Occipital lobe (tissue), 2 donors: ENCODE measurements around the gene BDH1. TPM values are rescaled to one million over a fixed set of nuclear protein-coding genes. Genes with fewer than 3 reads are reported as not detected.
"Not testable (repeated sequence)": the region's sequence is repeated elsewhere in the genome, so short reads cannot be mapped to it uniquely, and the experiment has no call there.

Experiments used
- DNase-seq: peaks from one replicate; lab custom pipeline; 2025; lab: John Stamatoyannopoulos, UW
- total RNA-seq: library from RNA; depleted of rRNA; stranded (reverse); fragments of >200 nt; gene quantifications from one replicate; pipeline ENCODE4 v1.2.3, GENCODE V29; 2014

BDH1 gene
- total RNA-seq, 1 donor from 2014 or later: 10.8 TPM

GRCh38 chr3:197521277-197522182 is 34.2 kb downstream of the BDH1 start:
- no peak for DNase-seq

- peak; percentile 52 for DNase-seq
These were observed 35.2 kb downstream of the BDH1 start for GRCh38 chr3:197520311-197521276.

GRCh38 chr3:197519801-197520211 is 36.0 kb downstream of the BDH1 start:
- DNase-seq: no peak

DNA sequence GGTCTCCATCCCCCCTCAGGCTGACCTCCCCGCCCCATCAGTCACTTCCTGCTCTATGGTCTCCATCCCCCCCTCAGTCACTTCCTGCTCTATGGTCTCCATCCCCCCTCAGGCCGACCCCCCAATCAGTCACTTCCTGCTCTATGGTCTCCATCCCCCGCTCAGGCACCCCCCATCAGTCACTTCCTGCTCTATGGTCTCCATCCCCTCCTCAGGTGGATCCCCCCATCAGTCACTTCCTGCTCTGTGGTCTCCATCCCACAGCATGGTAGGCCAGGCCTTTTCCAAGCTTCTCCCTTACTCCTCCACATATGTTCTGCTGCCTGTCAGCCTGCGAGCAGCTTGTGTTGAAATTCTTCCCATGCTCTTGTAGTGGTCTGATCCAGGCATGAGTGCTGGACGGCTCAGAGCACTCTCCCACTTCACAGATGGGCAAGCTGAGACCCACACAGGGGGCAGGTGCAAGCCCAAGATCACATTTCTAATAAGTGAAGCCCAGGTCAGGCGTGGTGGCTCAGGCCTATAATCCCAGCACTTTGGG is 36.8 kb downstream of the BDH1 start:
- DNase-seq: no peak

DNA sequence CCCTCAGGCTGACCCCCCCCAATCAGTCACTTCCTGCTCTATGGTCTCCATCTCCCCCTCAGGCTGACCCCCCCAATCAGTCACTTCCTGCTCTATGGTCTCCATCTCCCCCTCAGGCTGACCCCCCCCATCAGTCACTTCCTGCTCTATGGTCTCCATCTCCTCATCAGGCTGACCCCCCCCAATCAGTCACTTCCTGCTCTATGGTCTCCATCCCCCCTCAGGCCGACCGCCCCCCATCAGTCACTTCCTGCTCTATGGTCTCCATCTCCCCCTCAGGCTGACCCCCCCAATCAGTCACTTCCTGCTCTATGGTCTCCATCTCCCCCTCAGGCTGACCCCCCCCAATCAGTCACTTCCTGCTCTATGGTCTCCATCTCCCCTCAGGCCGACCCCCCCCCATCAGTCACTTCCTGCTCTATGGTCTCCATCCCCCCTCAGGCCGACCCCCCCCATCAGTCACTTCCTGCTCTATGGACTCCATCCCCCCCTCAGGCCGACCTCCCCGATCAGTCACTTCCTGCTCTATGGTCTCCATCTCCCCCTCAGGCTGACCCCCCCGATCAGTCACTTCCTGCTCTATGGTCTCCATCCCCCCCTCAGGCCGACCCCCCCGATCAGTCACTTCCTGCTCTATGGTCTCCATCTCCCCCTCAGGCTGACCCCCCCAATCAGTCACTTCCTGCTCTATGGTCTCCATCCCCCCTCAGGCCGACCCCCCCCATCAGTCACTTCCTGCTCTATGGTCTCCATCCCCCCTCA is 37.7 kb downstream of the BDH1 start:
- not testable (repeated sequence) for DNase-seq

DNA sequence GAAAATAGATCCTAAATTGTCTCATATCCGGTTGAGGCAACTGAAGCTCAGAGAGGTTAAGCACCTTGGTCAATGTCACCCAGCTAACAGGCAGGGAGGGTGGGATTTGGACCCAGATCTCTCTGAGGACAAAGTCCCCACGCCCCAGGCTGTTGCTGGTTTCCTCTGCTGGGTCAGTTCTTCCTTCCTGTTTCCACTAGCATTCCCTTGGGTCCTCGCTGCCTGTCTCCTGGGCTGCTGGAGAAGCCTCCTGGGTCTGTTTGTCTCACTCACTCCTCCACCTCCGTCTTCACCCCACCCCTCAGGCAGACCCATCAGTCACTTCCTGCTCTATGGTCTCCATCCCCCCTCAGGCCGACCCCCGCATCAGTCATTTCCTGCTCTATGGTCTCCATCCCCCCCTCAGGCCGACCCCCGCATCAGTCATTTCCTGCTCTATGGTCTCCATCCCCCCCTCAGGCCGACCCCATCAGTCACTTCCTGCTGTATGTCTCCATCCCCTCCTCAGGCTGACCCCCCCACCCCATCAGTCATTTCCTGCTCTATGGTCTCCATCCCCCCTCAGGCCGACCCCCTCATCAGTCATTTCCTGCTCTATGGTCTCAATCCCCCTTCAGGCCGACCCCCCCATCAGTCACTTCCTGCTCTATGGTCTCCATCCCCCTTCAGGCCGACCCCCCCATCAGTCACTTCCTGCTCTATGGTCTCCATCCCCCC is 38.7 kb downstream of the BDH1 start:
- DNase-seq: not testable (repeated sequence)

- DNase-seq: no peak
These were observed 39.3 kb downstream of the BDH1 start for GRCh38 chr3:197516517-197516889.

- DNase-seq: no peak
These were observed 40.9 kb downstream of the BDH1 start for GRCh38 chr3:197514786-197515355.

GRCh38 chr3:197513953-197514785 is 41.6 kb downstream of the BDH1 start:
- DNase-seq: no peak

DNA sequence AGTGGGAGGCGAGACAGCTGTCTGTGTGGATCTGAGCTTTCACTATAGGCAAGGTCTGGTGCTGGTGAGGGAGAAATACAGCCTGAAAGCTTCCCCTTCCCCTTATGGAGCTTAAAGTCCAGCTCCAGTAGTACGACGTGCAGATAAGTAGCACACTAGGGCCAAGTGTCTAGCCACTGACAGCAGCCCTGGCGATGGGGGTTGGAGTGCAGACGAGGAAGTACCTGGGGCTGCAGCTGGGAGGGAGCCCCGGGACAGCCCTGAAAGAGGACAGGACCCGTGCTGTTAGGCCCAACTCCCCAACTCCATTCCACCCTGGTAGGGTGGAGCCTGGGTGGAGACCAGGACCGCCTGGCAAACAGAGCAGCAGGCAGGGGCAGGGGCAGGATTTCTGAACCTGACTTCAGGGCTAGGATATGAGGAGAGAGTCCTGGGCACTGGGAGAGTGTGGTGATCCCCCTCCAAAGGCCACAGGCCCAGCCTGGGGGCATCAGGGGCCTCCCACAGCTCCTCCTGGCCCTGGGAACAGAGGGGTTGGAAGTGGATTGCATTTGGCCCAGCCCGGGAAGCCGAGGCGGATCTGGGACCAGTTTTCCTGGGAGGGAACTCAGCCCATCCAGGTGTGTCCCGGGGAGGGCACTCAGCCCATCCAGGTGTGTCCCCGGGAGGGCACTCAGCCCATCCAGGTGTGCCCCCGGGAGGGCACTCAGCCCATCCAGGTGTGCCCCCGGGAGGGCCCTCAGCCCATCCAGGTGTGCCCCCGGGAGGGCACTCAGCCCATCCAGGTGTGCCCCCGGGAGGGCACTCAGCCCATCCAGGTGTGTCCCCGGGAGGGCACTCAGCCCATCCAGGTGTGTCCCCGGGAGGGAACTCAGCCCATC is 42.8 kb downstream of the BDH1 start:
- no peak for DNase-seq

- no peak for DNase-seq
These were observed 43.7 kb downstream of the BDH1 start for GRCh38 chr3:197511853-197512635.

- DNase-seq: peak; percentile 72
These were observed 44.6 kb downstream of the BDH1 start for GRCh38 chr3:197511130-197511529.

DNA sequence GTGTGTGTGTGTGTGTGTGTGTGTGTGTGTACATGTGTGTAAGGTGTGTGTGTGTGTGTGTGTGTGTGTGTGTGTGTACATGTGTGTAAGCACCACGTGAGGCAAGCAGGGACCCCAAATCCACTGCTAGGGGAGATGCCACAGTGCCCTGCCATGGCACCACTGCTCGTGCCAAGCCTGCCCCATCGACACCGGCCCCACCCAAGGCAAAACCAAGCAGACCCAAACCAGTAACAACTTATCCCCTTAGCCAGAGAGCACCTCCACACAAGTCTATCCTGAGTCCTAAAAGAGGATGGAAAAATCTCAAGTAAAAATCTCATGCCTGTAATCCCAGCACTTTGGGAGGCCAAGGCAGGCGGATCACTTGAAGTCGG is 45.1 kb downstream of the BDH1 start:
- no peak for DNase-seq

DNA sequence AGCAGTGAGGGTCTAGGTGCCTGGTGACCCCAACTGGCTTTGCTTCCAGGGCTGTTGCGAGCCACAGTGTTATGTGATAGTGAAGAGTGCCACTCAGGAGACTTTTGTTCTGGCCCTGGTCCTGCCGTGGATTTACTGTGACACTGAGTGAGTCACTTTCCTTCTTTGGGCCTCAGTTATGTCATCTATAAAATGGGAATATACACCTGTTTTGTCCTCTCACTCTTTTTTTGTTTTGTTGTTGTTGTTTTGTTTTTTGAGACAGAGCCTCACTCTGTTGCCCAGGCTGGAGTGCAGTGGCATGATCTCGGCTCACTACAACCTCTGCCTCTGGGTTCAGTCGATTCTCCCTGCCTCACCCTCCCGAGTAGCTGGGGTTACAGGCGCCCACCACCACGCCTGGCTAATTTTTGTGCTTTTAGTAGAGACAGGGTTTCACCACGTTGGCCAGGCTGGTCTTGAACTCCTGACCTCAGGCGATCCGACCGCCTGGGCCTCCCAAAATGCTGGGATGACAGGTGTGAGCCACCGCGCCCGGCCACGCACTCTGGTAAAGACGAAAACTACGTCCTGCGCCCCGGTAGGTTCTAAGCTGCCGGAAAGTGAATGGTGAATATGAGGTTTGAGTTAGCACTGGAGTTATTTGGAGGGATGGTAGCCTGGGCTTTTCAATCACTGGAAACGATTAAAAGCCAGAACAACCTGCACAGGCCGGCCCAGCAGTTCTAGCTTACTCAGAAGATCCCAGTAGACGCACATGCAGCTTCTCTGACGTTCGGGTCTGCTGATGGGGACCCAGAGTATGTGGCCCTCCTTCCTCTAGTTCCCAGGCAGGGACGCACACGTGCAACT is 46.6 kb downstream of the BDH1 start:
- no peak for DNase-seq

GRCh38 chr3:197508461-197508860 is 47.3 kb downstream of the BDH1 start:
- DNase-seq: no peak

DNA sequence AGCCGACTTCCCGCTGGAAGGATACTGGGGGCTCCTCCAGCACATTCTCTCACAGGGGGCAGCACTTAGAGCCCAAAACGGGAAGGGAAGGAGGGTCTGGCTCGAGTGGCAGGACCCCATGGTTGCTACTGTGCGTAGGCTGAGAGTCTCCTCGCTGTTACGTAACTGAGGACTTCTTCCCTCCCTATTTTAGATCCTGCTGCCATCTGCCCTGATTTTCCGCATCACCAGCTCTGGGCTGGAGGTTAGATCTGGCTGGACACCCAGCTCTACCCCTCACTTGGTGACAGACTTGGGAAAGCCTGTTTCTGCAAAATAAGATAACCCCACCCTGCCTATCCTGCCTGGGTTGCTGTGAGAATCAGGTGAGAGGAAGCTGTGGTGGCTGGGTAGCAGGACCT is 47.7 kb downstream of the BDH1 start:
- no peak for DNase-seq

GRCh38 chr3:197507541-197507940 is 48.2 kb downstream of the BDH1 start:
- no peak for DNase-seq
